ENCODE results near the gene OTOA.
A peak's percentile ranks its signal among the peaks of the same experiment; 100 is the strongest.
"Not testable (repeated sequence)": the region's sequence is repeated elsewhere in the genome, so short reads cannot be mapped to it uniquely, and the experiment has no call there.

Gene OTOA

DNA sequence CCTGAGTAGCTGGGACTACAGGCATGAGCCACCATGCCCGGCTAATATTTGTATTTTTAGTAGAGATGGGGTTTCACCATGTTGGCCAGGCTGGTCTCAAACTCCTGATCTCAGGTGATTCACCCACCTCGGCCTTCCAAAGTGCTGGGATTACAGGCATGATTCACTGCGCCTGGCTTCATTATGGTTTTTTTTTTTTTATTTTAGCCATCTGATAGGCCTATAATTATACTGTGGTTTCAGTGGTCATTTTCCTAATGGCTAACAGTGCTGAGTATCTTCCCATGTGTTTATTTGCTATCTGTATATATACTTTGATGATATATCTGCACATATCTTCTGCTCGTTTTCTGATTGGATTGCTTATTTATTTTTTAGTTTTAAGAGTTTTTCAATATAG, 10.7 kb downstream of the OTOA start:
- DNase-seq (ENCODE audit: low read depth in 2 of 2): not testable (repeated sequence)

GRCh38 chr16:21680714-21681113, 16.9 kb downstream of the OTOA start:
- DNase-seq (ENCODE audit: low read depth in 2 of 2): not testable (repeated sequence)

GRCh38 chr16:21683184-21683583, 19.4 kb downstream of the OTOA start:
- no peak for DNase-seq (ENCODE audit: low read depth in 2 of 2)

DNA sequence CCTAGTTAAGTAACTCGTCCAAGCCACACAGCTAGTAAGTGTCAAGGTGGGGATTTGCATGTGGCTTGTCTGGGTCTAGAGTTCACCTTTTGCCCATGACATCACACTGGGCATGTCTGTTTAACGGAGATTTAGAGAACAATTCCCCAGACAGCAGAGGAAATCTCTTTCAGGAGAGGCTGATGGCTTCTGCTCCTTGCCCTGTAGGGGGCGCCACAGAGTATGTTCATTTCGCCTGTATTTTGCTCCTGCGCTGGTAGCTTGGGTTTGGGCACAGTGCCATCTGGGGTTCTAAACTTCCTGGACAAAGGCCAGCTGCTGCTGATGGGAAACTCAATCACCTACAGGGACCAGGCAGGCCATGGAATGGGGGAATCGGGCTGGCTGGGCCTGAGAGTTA, 20.4 kb downstream of the OTOA start:
- no peak for DNase-seq (ENCODE audit: low read depth in 2 of 2)

GRCh38 chr16:21685034-21685455, 21.3 kb downstream of the OTOA start:
- no peak for DNase-seq (ENCODE audit: low read depth in 2 of 2)

GRCh38 chr16:21689107-21689506, 25.3 kb downstream of the OTOA start:
- DNase-seq (ENCODE audit: low read depth in 2 of 2): no peak

GRCh38 chr16:21690967-21691366, 27.2 kb downstream of the OTOA start:
- DNase-seq (ENCODE audit: low read depth in 2 of 2): not testable (repeated sequence)

DNA sequence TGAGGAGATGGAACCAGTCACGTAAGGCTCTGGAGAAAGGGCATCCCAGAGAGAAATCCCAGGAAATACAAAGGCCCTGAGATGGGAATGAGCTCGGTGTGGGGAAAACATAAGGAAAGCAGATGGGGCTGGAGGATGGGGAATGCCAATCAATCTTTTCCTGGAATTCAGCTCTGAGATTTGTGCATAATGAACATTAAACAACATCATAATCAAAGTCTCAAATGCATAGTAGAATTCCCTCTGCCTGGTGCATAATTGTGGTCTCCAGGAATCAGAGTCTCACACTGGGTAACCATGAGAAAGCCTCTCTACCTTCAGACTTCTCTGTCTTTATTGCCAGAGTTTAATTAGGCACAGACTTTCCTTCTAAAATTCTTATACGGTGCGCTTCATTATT, 30.8 kb downstream of the OTOA start:
- no peak for DNase-seq (ENCODE audit: low read depth in 2 of 2)

GRCh38 chr16:21697032-21697431, 33.3 kb downstream of the OTOA start:
- DNase-seq (ENCODE audit: low read depth in 2 of 2): no peak

DNA sequence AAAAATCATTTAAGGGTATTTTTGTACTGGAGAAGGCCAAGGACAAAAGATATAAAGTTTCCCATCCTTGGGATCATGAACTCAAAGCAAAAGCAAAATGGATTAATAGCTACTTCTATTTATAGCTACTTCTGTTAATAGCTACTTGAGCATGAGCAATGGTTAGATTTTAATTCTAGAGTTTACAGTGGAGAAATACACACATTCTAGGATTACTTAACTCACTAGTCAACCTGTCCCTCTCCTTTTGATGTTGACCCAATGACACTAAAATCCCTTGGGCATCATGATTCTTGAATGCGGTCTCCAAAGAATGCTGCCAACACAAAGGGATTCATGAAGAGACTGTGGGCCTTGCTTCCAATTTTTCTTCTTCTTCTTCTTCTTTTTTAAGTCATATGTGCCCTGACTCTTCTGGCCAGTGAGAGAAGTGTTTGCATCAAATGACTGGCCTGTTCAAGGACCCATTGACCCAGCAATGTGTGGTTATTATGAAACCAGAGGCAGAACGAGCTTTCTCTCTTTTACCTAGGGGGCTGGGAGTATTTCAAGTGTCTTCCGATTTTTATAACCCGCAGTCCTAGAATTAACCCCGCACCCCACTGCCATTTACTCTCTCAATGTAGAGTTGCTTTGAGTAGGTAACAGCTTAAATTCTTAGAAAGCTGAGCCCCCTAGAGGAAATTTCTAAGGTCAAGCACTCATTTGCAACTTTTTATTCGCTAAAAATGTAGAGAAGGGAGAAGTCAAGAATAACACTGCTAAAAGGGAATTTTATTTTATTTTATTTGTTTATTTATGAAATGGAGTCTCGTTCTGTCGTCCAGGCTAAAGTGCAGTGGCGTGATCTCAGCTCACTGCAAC, 34.6 kb downstream of the OTOA start:
- DNase-seq (ENCODE audit: low read depth in 2 of 2): no peak

DNA sequence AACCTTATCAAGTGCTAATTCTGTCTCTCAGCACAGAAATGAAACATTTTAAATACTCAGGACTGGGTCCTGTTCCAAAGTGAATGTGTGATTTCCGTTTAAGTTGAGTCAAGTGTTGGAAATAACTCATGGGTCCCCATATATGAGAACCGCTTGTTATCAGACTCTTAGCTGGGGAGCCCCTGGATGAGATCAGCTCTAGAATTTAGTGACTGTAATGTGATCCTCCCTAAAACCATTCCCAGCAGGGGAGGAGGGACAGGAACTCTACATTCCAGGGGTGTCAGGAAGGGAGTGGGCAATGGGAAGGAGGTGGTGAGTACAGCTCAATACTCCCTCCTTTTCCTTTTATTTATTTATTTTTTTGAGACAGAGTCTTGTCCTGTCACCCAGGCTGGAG, 37.5 kb downstream of the OTOA start:
- no peak for DNase-seq (ENCODE audit: low read depth in 2 of 2)

DNA sequence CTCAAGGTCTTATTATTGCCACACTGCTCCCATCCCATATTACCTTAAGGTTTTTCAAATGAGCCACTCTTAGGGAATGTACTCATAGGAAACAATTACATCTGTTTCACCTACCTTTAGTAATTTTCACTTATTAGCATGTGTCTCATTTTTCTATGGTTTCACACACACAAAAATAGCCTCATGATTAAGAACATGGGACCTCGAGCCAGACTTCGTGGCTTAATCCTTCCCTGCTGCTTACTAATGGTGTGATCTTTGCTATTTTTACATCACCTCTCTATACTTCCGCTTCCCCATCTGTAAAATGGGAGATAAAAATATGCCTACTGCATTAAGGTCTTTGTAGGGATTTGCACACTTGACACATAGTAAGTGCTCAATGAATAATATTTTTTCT, 38.5 kb downstream of the OTOA start:
- DNase-seq (ENCODE audit: low read depth in 2 of 2): no peak

DNA sequence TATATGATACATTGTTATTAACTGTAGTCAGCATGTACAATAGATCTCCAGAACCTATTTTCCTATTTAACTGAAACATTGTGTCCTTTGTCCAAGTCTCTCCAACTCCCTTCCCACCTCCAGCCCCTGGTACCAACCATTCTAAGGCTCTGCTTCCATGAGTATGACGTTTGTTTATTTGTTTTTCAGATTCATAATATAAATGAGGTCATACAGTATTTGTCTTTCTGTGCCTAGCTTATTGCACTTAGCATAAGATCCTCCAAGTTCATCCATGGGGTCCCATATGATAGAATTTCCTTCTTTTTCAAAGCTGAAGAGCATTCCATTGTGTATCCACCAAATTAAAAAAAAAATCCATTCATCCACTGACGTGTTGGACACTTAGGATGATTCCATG, 39.4 kb downstream of the OTOA start:
- no peak for DNase-seq (ENCODE audit: low read depth in 2 of 2)

DNA sequence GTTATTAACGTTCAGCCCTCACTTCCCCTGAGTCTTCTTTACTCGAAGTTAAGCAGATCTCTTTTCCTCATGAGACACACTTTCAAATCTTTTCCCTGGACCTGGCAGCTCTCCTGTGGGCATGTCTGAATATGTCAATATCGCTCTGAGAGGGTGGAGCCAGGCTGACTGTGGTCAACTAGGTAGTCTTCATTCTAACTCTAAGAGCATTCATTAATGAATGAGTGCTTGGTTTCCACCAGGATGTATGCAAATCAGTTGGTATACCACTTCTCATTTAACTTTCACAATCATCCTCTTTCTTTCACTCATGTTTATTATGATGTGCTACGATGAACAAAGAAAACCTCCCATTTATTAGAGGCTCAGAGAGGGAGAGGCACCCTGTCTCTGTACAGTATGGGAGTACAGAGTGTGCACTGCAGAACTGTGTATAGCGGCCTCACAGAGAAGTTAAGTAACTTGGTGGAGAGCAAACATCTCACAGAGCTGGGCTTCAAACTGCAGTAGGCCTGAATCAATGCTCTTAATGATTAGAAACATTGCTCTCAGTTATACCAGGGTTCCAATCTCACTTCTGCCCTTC, 39.9 kb downstream of the OTOA start:
- no peak for DNase-seq (ENCODE audit: low read depth in 2 of 2)

DNA sequence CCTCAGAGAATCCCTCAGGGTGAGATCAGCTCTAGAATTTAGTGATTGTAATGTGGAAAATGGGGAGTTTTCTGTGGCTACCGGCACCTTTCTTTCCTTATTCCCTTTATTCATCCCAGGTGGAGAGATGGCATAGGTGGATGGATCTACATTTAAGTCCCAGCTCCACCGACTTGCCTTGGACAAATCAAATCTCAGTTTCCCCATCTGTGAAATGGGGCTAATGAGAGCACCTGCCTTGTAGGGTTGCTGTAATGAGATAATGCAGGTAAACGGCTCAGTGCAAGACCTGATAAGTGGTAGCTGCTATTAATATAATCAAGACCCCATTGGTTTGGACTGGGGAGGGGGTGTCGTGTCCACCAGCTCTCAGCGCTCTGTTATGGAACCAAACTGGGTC, 40.5 kb downstream of the OTOA start:
- DNase-seq (ENCODE audit: low read depth in 2 of 2): no peak

DNA sequence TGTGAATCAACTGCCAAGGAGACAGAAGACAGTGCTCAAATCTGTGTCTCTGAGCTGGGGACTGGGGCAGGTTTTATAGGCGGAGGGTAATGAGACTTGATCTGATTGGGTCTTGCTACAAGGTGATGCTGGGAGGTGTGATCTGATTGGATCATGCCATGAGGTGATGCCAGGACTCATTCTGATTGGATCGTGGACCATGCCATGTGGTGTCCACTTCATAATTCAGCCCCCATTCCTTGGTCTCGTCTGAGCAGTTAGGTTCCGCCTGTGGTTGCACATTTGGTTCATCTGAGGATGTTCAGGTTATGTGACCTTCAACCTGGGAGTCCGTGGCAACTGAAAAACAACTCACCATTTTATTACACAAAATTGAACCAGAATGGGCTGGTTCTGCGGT, 41.0 kb downstream of the OTOA start:
- DNase-seq (ENCODE audit: low read depth in 2 of 2): no peak

GRCh38 chr16:21708533-21709115, 44.9 kb downstream of the OTOA start:
- peak; percentile 69 to 79 for DNase-seq (ENCODE audit: low read depth in 2 of 2)

- DNase-seq (ENCODE audit: low read depth in 2 of 2): no peak
Measured at GRCh38 chr16:21710938-21711337, 47.2 kb downstream of the OTOA start.

GRCh38 chr16:21713549-21714368, 50.0 kb downstream of the OTOA start:
- DNase-seq (ENCODE audit: low read depth in 2 of 2): no peak

DNA sequence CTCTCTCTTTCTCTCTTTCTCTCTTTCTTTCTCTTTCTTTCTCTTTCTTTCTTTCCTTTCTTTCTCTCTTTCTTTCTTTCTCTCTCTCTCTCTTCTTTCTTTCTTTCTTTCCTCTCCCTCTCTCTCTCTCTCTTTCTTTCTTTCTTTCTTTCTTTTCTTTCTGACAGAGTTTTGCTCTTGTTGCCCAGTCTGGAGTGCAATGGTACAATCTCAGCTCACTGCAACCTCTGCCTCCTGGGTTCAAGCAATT, 50.5 kb downstream of the OTOA start:
- DNase-seq (ENCODE audit: low read depth in 2 of 2): not testable (repeated sequence)

GRCh38 chr16:21717608-21718007, 53.8 kb downstream of the OTOA start:
- no peak for DNase-seq (ENCODE audit: low read depth in 2 of 2)

GRCh38 chr16:21719283-21719682, 55.5 kb downstream of the OTOA start:
- DNase-seq (ENCODE audit: low read depth in 2 of 2): no peak

DNA sequence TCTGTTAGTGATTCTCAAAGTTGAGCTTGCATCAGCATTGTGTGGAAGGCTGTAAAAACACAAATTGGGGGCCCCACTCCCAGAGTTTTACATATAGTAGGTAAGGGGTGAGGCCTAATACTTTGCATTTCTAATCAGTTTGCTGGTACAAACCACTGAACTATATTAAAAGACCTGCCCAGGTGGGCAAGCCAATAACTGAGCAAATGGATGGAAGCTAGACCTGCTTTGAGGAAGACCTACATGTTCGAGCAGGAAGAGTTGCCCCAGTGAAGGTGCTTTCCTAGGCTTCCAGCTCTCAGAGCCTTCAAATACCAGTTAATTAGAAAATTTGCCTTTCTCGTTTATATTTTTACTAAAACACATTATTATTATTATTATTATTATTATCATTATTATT, 56.8 kb downstream of the OTOA start:
- DNase-seq (ENCODE audit: low read depth in 2 of 2): no peak
